HepG2 (cell line): ENCODE data around the gene LGR6. TPM values are rescaled to one million over a fixed set of nuclear protein-coding genes. Genes with fewer than 3 reads are reported as not detected.

ENCODE experiments used
- ATAD3A ChIP-seq: sonication (generic); formaldehyde crosslinking; IDR thresholded peaks from 2 replicates; pipeline ENCODE4 v1.4.0; 2020; ENCODE audit warnings: missing genetic modification reagents
- ATF4 ChIP-seq, 2 experiments: fragments of 450-650 bp in 1 of 2; sonication (generic) in 1 of 2; formaldehyde crosslinking; IDR thresholded peaks; 2 replicates each; pipeline versions ENCODE4 v1.5.0 to v1.8.0; 2020 to 2022; ENCODE audit warnings: mild to moderate bottlenecking in 1 of 2, missing genetic modification reagents in 1 of 2
- CBX1 ChIP-seq: IDR thresholded peaks from one replicate; pipeline ENCODE4 v1.6.1; 2016; ENCODE audit warnings: antibody characterized with exemption, low read depth
- E2F2 ChIP-seq: sonication (generic); formaldehyde crosslinking; IDR thresholded peaks from 2 replicates; pipeline ENCODE4 v1.4.0; 2020; ENCODE audit warnings: missing genetic modification reagents, borderline replicate concordance
- GATA4 ChIP-seq: sonication (generic); IDR thresholded peaks from 2 replicates; pipeline ENCODE4 v1.6.1; 2016; ENCODE audit warnings: antibody characterized with exemption, low read depth, borderline replicate concordance
- HNRNPLL ChIP-seq: fragments of 200-400 bp; formaldehyde crosslinking; IDR thresholded peaks from 2 replicates; pipeline ENCODE4 v1.6.1; 2017; ENCODE audit warnings: mild to moderate bottlenecking, low read depth, low read length; ENCODE audit not compliant: poor library complexity, severe bottlenecking
- MED8 ChIP-seq: sonication (generic); formaldehyde crosslinking; IDR thresholded peaks from 2 replicates; pipeline ENCODE4 v1.8.1; 2023; ENCODE audit warnings: mild to moderate bottlenecking, missing genetic modification reagents; ENCODE audit not compliant: insufficient replicate concordance
- MYC ChIP-seq: sonication (generic); formaldehyde crosslinking; IDR thresholded peaks from 2 replicates; pipeline ENCODE4 v1.9.0; 2021; ENCODE audit warnings: missing genetic modification reagents, borderline replicate concordance
- POLR2G ChIP-seq: fragments of 200-400 bp; formaldehyde crosslinking; IDR thresholded peaks from 2 replicates; pipeline ENCODE4 v1.6.1; 2018; ENCODE audit warnings: mild to moderate bottlenecking, low read depth, low read length, moderate library complexity
- PREB ChIP-seq: sonication (generic); formaldehyde crosslinking; IDR thresholded peaks from 2 replicates; pipeline ENCODE4 v1.4.0; 2020; ENCODE audit warnings: missing genetic modification reagents
- RFXAP ChIP-seq: sonication (generic); formaldehyde crosslinking; IDR thresholded peaks from 2 replicates; pipeline ENCODE4 v1.4.0; 2020; ENCODE audit warnings: missing genetic modification reagents, borderline replicate concordance
- SP2 ChIP-seq: sonication (generic); formaldehyde crosslinking; IDR thresholded peaks from 2 replicates; pipeline ENCODE4 v1.5.1; 2020; ENCODE audit warnings: mild to moderate bottlenecking, missing genetic modification reagents
- TARDBP ChIP-seq: sonication (generic); formaldehyde crosslinking; IDR thresholded peaks from 2 replicates; pipeline ENCODE4 v1.8.0; 2022; ENCODE audit warnings: mild to moderate bottlenecking, missing genetic modification reagents
- TCF12 ChIP-seq, 2 experiments: fragments of 450-650 bp in 1 of 2; sonication (generic) in 1 of 2; formaldehyde crosslinking in 1 of 2; IDR thresholded peaks; 2 replicates each; pipeline versions ENCODE4 v1.6.1 to v1.8.0; 2017 to 2022; ENCODE audit warnings: antibody characterized with exemption in 1 of 2, mild to moderate bottlenecking in 1 of 2, missing genetic modification reagents in 1 of 2, moderate library complexity in 1 of 2
- TMF1 ChIP-seq: sonication (generic); formaldehyde crosslinking; IDR thresholded peaks from 2 replicates; pipeline ENCODE4 v1.8.1; 2022; ENCODE audit warnings: low read depth, missing genetic modification reagents
- TSC22D2 ChIP-seq: sonication (generic); formaldehyde crosslinking; IDR thresholded peaks from 2 replicates; pipeline ENCODE4 v1.5.1; 2020; ENCODE audit warnings: missing genetic modification reagents, mild to moderate bottlenecking, borderline replicate concordance
- ZBTB38 ChIP-seq: sonication (generic); formaldehyde crosslinking; IDR thresholded peaks from 2 replicates; pipeline ENCODE4 v1.5.1; 2020; ENCODE audit warnings: mild to moderate bottlenecking, missing genetic modification reagents
- ZKSCAN1 ChIP-seq: fragments of 150-350 bp; IDR thresholded peaks from 2 replicates; pipeline ENCODE4 v1.6.1; 2014; ENCODE audit warnings: low read length
- ZNF280B ChIP-seq: sonication (generic); formaldehyde crosslinking; IDR thresholded peaks from 2 replicates; pipeline ENCODE4 v1.5.0; 2020; ENCODE audit warnings: missing genetic modification reagents, mild to moderate bottlenecking, borderline replicate concordance
- ZNF574 ChIP-seq: sonication (generic); formaldehyde crosslinking; IDR thresholded peaks from 2 replicates; pipeline ENCODE4 v1.4.0; 2020; ENCODE audit warnings: missing genetic modification reagents
- ZNF879 ChIP-seq: sonication (generic); formaldehyde crosslinking; IDR thresholded peaks from 2 replicates; pipeline ENCODE4 v1.8.1; 2023; ENCODE audit warnings: missing genetic modification reagents
- polyA plus RNA-seq, 8 experiments: library from polyadenylated mRNA; depleted of rRNA in 3 of 8; stranded (reverse) in 7 of 8; unstranded in 1 of 8; fragments of >200 nt; fragmentation: Illumina TruSeq in 4 of 8; extraction: Trizol in 4 of 8; gene quantifications; 2 replicates each; pipeline versions ENCODE4 v1.2.1 to v1.2.3, GENCODE V29; 2011 to 2016; ENCODE audit warnings: low read depth in 4 of 8, missing spikeins in 1 of 8, mixed read lengths in 1 of 8; ENCODE audit not compliant: insufficient read depth in 1 of 8
- total RNA-seq, 5 experiments: library from RNA; depleted of rRNA; stranded (reverse); fragments of >200 nt; fragmentation: Illumina TruSeq; extraction: Trizol; gene quantifications; 2 replicates each; pipeline ENCODE4 v1.2.3, GENCODE V29; 2016; ENCODE audit warnings: low read depth in 1 of 5

The LGR6 gene
- total and polyA plus RNA-seq, 2 of the 13 experiments (the other 11 are each of a cell fraction or from before 2014, with no cell fraction given): 0.07 TPM; not detected in 1

- 0 out of 2 replicates have a peak, but pooled peaks have one; percentile 26 for TF ChIP-seq ZNF574 (CRISPR knock-in tag)
- no peak for TF ChIP-seq TCF12 (IDR thresholded peaks at IDR 0.05)
- TF ChIP-seq TCF12 (CRISPR knock-in tag; IDR thresholded peaks at IDR 0.05): no peak
- TF ChIP-seq ZNF280B: no peak
- TF ChIP-seq ZBTB38 (CRISPR knock-in tag): peak; percentile 42; the same call in 1 of the 2 replicates
- TF ChIP-seq TARDBP (CRISPR knock-in tag): no peak
- TF ChIP-seq GATA4: no peak
- no peak for TF ChIP-seq E2F2 (CRISPR knock-in tag)
- no peak for TF ChIP-seq POLR2G
- no peak for TF ChIP-seq ATF4 (CRISPR knock-in tag; IDR thresholded peaks at IDR 0.05)
- TF ChIP-seq HNRNPLL: no peak
- TF ChIP-seq ATAD3A (CRISPR knock-in tag): no peak
- TF ChIP-seq MED8 (CRISPR knock-in tag): no peak
- no peak for TF ChIP-seq RFXAP (CRISPR knock-in tag)
- TF ChIP-seq ZNF879: no peak
- peak; percentile 47 for TF ChIP-seq CBX1
- no peak for TF ChIP-seq MYC (CRISPR knock-in tag)
- TF ChIP-seq PREB (CRISPR knock-in tag): no peak
- no peak for TF ChIP-seq SP2 (CRISPR knock-in tag)
- TF ChIP-seq ZKSCAN1: no peak
- no peak for TF ChIP-seq TSC22D2
- no peak for TF ChIP-seq TMF1 (CRISPR knock-in tag)
Observed at GRCh38 chr1:202317941-202318925, 124.6 kb downstream of the LGR6 start (continued).
